ENCODE results near the gene KRT74. TPM values are rescaled to one million over a fixed set of nuclear protein-coding genes. Genes with fewer than 3 reads are reported as not detected.

KRT74 gene
- total RNA-seq, 1 donor from 2014 or later = not detected

DNA sequence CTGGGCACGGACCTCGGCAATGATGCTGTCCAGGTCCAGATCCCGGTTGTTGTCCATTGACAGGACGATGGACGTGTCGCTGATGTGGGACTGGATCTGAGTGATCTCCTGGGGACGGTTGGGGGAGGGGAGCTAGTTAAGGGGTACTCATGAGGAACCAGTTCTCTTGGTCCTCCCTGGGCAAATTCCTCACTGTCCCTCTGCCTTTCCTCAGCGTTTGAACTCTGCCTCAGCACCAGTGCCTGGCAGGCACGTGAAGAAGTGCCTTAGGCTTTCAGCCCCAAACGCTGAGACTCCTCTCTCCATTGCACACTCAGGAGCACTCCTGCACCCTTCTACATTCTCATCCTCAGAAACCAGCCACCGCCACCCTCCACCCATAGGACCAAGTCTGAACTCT is 17.9 kb upstream of the KRT74 start:
- Mint-ChIP-seq H3K27me3 (peaks cover 1% of the 10 kb centered on the region), H3K9me3 (no peaks in the 10 kb centered on the region), H3K27ac (no peak overlapping the region), H3K36me3 (no peaks in the 10 kb centered on the region), H3K4me3 (no peak overlapping the region), H3K4me1 (ENCODE audit: unreplicated experiment) (peaks cover 3% of the 10 kb centered on the region)
- DNase-seq (ENCODE audit: extremely low spot score, unreplicated experiment) = no peak
- TF ChIP-seq, protein P1, sequence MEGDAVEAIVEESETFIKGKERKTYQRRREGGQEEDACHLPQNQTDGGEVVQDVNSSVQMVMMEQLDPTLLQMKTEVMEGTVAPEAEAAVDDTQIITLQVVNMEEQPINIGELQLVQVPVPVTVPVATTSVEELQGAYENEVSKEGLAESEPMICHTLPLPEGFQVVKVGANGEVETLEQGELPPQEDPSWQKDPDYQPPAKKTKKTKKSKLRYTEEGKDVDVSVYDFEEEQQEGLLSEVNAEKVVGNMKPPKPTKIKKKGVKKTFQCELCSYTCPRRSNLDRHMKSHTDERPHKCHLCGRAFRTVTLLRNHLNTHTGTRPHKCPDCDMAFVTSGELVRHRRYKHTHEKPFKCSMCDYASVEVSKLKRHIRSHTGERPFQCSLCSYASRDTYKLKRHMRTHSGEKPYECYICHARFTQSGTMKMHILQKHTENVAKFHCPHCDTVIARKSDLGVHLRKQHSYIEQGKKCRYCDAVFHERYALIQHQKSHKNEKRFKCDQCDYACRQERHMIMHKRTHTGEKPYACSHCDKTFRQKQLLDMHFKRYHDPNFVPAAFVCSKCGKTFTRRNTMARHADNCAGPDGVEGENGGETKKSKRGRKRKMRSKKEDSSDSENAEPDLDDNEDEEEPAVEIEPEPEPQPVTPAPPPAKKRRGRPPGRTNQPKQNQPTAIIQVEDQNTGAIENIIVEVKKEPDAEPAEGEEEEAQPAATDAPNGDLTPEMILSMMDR (conservative IDR thresholded peaks at IDR 0.05) = no peak

DNA sequence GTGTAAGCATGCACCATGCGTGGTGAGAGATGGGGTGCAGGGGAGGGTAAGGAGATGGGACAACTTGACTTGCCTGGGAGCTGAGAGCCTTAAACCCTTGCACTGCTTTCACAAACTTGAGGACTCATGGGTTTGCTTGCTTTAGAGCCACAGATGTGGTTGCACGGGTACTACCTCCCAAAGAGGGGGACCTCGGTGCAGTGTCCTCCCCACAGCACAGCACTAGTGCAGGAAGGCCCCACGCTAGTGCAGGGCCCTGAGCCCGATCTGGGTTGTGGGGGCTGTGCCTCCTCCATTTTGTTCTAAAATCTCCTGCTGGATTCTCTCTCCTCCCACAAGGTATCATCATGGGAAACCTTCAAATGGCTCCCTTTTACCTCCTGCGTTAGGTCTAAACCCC is 16.4 kb upstream of the KRT74 start:
- Mint-ChIP-seq H3K27me3 (peaks cover 8% of the 10 kb centered on the region), H3K4me1 (ENCODE audit: unreplicated experiment) (peaks cover 3% of the 10 kb centered on the region), H3K9me3 (no peaks in the 10 kb centered on the region), H3K36me3 (no peaks in the 10 kb centered on the region), H3K27ac (no peak overlapping the region), H3K4me3 (no peak overlapping the region)
- TF ChIP-seq, protein P1 (conservative IDR thresholded peaks at IDR 0.05) = no peak
- DNase-seq (ENCODE audit: extremely low spot score, unreplicated experiment) = no peak

DNA sequence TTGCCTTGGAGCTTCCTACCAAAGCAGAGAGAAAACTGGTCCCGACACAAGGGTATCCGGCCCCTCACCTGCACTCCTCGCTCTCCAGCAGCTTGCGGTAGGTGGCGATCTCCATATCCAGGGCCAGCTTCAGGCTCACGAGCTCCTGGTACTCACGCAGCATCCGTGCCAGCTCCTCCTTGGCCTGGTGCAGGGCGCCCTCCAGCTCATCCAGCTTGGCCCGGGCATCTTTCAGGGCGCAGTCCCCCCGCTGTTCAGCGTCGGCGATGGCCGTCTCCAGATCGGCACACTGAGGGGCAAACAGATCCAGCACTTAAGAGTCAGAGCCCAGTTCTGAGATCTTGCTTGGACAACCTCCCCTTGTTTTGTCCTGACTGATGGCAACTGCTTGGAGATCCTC is 13.9 kb upstream of the KRT74 start:
- H3K4me1 Mint-ChIP-seq (ENCODE audit: unreplicated experiment) = peaks cover 11% of the 10 kb centered on the region
- DNase-seq (ENCODE audit: extremely low spot score, unreplicated experiment) = no peak
- H3K27me3 Mint-ChIP-seq = peaks cover 8% of the 10 kb centered on the region
- no peak overlapping the region for H3K4me3 Mint-ChIP-seq
- no peaks in the 10 kb centered on the region for H3K9me3 Mint-ChIP-seq
- H3K27ac Mint-ChIP-seq = no peak overlapping the region
- TF ChIP-seq, protein P1 (conservative IDR thresholded peaks at IDR 0.05) = no peak
- no peaks in the 10 kb centered on the region for H3K36me3 Mint-ChIP-seq

DNA sequence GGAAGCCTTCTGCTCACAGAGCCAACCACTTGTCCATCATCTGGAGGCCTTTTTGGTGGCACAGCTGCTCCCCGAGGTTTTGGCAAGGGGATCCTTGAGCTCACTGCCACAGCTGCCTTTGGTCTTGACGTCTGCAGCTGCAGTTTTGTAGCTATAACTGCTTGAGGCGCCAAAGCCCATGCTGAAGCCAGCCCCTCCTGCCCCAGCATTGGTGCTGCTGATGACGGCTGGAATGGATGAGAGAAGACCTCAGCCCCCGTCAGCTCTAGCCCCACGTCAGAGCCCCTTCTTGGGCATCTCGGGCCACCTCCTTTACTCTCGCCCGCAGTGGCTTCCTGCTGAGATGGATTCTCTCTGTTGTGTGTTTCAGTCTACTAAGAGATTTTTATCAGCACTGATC is 12.3 kb upstream of the KRT74 start:
- H3K4me3 Mint-ChIP-seq = no peak overlapping the region
- no peak for DNase-seq (ENCODE audit: extremely low spot score, unreplicated experiment)
- no peaks in the 10 kb centered on the region for H3K36me3 Mint-ChIP-seq
- H3K27me3 Mint-ChIP-seq = peaks cover 8% of the 10 kb centered on the region
- H3K9me3 Mint-ChIP-seq = no peaks in the 10 kb centered on the region
- H3K4me1 Mint-ChIP-seq (ENCODE audit: unreplicated experiment) = peaks cover 11% of the 10 kb centered on the region
- no peak overlapping the region for H3K27ac Mint-ChIP-seq
- TF ChIP-seq, protein P1 (conservative IDR thresholded peaks at IDR 0.05) = no peak

DNA sequence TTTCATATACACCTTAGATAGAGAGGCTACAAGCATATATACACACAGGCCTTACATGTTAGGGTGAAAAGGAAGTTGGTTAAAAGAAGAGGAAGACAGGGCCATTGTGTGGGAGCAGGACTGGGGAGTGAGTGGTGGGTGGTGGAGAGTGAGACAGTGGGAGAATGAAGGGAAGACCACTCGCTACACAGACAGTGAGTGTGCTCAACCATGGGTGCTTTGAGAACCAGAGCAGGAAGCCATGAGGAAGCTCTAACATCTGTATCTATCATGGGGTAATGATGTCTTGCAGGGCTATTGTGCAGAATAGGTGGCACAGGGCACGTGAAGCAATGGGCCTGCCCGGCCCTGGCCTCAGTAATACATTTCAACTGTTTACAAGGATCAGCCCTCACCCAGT is 11.4 kb upstream of the KRT74 start:
- Mint-ChIP-seq H3K27me3 (peaks cover 8% of the 10 kb centered on the region), H3K4me3 (no peak overlapping the region), H3K4me1 (ENCODE audit: unreplicated experiment) (peaks cover 19% of the 10 kb centered on the region), H3K9me3 (no peaks in the 10 kb centered on the region), H3K36me3 (no peaks in the 10 kb centered on the region), H3K27ac (no peak overlapping the region)
- DNase-seq (ENCODE audit: extremely low spot score, unreplicated experiment) = no peak
- TF ChIP-seq, protein P1 (conservative IDR thresholded peaks at IDR 0.05) = no peak

DNA sequence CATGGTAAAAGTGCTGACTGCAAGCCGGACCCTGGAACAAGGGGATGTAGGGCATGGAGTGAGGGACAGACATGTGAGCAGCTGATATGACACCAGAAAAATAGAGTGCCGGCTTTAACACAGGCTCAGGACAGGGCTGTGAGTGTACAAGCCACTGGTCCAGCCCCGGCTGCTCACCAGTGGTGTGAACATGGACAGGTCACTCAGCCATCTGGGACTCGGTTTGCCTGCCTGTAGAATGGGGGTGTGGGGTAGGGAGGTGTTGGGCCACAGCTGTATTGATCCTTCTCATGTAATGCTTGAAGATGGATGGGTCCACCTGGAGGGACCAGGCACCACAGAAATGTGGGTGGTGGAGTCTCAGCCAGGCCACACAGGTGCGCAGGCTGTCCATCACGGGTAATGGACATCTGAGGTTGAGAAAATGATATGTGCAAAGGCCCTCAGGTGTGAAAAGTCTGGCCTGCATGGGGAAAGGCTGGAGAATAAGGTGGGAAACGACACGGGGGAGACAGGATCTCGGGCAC is 10.6 kb upstream of the KRT74 start:
- TF ChIP-seq, protein P1 (conservative IDR thresholded peaks at IDR 0.05) = no peak
- no peak for DNase-seq (ENCODE audit: extremely low spot score, unreplicated experiment)
- H3K9me3 Mint-ChIP-seq = no peaks in the 10 kb centered on the region
- peaks cover 23% of the 10 kb centered on the region for H3K4me1 Mint-ChIP-seq (ENCODE audit: unreplicated experiment)
- no peak overlapping the region for H3K27ac Mint-ChIP-seq
- no peaks in the 10 kb centered on the region for H3K36me3 Mint-ChIP-seq
- H3K4me3 Mint-ChIP-seq = no peak overlapping the region
- H3K27me3 Mint-ChIP-seq = peaks cover 8% of the 10 kb centered on the region

Data from type B pancreatic cell (in vitro differentiated cells).